ENCODE measurements around the gene MRO.
"Not testable (repeated sequence)": the region's sequence is repeated elsewhere in the genome, so short reads cannot be mapped to it uniquely, and the experiment has no call there.

Gene MRO

DNA sequence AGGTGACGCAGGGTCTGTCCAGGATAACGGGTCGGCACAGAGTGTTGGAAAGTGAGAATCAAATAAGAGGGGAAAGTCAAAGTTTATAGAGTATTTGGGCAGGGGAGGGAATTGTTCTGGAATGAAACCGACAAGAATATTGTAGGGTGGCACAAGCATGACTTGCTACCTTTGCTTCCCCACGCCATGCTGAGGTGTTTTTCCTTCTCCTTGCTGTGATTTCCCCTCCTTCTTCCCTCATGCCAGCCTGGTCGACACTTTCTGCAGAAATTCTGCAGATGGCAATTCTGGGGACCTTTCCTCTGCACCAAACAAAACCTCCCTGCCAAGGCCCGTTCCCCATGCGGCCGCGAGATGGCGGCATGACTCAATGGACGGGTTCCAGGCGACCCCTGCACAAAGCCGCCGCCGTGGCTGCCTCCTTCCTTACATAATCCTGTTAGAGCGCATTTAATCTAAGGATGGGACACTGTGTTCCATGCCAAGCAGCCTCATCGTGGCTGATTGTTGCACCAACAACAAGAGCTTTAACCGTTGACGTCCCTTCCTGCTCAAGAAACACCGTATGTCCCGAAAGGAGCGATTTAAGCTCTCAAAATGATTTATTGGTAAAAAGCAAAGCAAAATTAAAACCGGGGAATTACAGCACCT, at the start of gene MRO:
MRO (minus strand) TSS at position 289 of the 651 bp plus-strand sequence. CDS start 10,616 bp downstream, outside the sequence.
- Mint-ChIP-seq H3K36me3 (no peaks in the 10 kb centered on the region), H3K27me3 (peaks cover 8% of the 10 kb centered on the region), H3K4me1 (ENCODE audit: low read depth) (peaks cover 2% of the 10 kb centered on the region), H3K4me3 (no peak within 1 kb of the TSS), H3K27ac (no peak within 1 kb of the TSS), H3K9me3 (ENCODE audit: low read depth) (no peaks in the 10 kb centered on the region)

DNA sequence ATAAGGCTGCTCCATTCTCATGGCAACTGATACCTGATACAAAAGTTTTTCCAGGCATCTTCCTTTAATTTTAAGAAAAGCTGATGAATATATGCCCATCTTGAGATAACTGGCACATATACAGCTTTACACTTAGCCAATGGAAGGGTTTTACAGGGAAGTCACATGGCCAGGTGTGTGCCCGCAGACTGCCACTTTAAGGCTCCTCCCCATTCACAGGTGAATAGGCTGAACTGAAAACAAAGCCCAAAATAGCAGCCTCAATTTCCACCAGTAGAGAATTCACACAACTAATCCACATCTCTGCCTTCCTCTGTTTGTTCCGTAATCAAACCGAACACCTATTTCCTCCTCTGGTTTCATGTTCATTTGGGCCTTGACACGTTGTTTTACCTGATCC, 49.3 kb upstream of the MRO start:
- Mint-ChIP-seq H3K9me3 (ENCODE audit: low read depth) (no peaks in the 10 kb centered on the region), H3K4me1 (ENCODE audit: low read depth) (no peaks in the 10 kb centered on the region), H3K4me3 (no peak overlapping the region), H3K36me3 (no peaks in the 10 kb centered on the region), H3K27ac (no peak overlapping the region), H3K27me3 (peaks cover 4% of the 10 kb centered on the region)

DNA sequence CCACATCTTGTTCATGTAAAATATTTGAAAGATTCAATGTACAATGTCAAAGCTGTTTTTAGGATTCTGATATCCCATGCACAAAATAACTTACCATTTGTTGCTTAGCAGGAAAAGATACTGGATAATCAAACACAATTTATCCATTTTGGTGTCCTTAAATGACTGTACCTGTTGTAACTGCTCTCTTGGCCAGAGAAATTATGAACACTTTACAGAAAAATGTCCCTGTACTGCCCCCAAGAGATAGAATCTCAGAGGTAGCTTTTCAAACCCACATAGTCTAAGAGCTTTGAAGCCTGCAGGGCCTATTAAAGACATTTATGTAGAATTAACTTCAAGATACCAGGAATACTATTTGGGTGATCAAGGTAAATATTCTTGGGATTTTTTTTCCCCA, 46.9 kb upstream of the MRO start:
- Mint-ChIP-seq H3K4me1 (ENCODE audit: low read depth) (no peaks in the 10 kb centered on the region), H3K36me3 (no peaks in the 10 kb centered on the region), H3K27me3 (no peaks in the 10 kb centered on the region), H3K27ac (no peak overlapping the region), H3K4me3 (no peak overlapping the region), H3K9me3 (ENCODE audit: low read depth) (no peaks in the 10 kb centered on the region)

DNA sequence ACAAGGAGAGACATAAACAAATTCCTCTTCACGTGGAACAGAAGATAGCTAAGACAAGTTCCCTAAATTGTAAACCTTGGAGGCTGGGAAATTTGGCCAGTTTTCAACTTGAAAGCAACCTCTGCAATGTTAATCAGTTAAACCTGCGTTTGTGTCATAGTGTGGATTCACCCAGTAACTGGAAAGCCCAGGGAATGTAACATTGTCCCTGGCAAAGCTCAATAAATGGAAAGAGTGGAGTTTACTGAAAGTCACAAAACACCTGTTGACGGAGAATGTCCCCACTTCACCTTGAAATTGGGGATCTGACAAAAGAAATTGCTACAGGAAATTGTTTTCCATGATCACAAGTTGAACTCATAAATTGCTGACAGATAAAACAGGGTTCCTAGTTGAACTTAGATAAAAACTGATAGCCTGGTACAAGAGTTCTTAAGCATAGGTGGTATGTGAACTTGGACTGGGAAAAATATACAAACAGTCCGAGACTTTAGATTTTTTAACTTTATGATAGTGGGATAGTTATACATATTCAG, 44.1 kb upstream of the MRO start:
- Mint-ChIP-seq H3K9me3 (ENCODE audit: low read depth) (no peaks in the 10 kb centered on the region), H3K36me3 (no peaks in the 10 kb centered on the region), H3K27ac (no peak overlapping the region), H3K4me1 (ENCODE audit: low read depth) (no peaks in the 10 kb centered on the region), H3K4me3 (no peak overlapping the region), H3K27me3 (peaks cover 3% of the 10 kb centered on the region)

DNA sequence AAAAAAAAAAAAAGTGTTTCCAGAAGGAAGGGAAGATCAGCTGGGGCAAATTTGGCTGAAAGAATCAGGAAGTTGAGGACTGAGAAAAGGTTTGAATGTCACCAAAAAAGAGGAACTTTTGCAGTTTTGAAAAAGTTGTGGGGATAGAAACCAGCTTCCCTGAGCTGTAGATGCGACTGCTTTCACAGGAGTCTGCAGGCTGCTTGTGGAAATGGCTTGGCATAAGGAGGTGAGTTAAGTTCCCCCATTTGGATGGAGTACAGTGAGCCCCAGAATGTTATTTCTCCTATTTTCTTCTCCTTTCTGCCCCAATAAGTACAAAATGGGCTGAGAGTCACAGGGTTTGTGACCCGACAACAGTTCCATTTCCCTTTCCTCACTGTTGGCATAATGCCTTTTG, 42.6 kb upstream of the MRO start:
- H3K9me3 Mint-ChIP-seq (ENCODE audit: low read depth): no peaks in the 10 kb centered on the region
- no peaks in the 10 kb centered on the region for H3K36me3 Mint-ChIP-seq
- H3K27ac Mint-ChIP-seq: no peak overlapping the region
- H3K4me3 Mint-ChIP-seq: no peak overlapping the region
- no peaks in the 10 kb centered on the region for H3K4me1 Mint-ChIP-seq (ENCODE audit: low read depth)
- peaks cover 3% of the 10 kb centered on the region for H3K27me3 Mint-ChIP-seq

DNA sequence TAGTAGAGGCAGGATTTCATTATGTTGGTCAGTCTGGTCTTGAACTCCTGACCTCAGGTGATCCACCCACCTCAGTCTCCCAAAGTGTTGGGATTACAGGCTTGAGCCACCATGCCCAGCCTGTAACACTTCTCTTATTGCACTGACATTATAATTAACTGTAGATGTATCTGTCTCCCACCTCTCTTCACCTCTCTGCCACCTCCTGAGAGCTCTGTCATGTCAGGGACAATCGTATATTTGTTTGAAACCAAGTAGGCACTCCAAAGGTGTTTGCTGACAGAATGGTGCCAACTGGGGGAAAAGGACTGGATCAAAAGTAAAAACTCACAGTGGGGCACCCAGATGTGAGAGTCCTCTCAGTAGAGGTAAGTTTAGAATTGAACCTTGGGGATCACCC, 41.8 kb upstream of the MRO start:
- H3K27ac Mint-ChIP-seq: no peak overlapping the region
- H3K36me3 Mint-ChIP-seq: no peaks in the 10 kb centered on the region
- no peaks in the 10 kb centered on the region for H3K4me1 Mint-ChIP-seq (ENCODE audit: low read depth)
- H3K27me3 Mint-ChIP-seq: peaks cover 3% of the 10 kb centered on the region
- no peaks in the 10 kb centered on the region for H3K9me3 Mint-ChIP-seq (ENCODE audit: low read depth)
- no peak overlapping the region for H3K4me3 Mint-ChIP-seq

DNA sequence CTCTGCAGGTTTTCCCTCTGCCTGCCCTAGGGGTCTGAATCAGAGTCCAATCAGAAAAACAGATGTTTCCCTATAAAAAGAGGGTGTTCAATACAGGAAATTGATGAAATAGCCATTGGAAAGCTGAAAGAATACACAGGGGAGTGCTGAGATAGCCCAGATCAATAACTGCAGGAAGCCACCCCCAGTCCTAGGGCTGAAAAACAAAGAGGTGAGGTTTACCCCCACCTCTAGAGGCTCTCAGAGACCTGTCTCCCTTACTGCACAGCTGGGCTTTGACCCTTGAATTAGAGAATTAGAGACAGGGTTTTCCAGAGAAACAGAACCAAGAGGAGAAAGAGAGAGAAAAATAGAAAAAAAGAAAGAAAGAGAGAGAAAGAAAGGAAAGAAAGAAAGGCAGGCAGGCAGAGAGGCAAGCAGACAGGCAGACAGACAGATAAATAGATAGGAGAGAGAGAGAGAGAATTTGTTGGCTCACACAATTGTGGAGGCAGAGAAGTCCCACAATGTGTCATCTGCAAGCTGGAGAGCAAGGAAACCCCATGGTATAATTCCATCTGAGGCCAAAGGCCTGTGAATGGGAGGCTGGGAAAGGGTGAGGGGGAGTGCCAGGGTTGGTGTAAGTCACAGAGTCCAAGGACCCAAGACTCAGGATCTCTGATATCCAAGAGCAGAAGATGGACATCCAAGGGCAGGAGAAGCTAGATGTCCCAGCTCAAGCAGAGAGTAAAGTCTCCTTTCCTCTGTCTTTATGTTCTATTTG, 40.2 kb upstream of the MRO start:
- H3K4me1 Mint-ChIP-seq (ENCODE audit: low read depth): no peaks in the 10 kb centered on the region
- no peaks in the 10 kb centered on the region for H3K9me3 Mint-ChIP-seq (ENCODE audit: low read depth)
- H3K4me3 Mint-ChIP-seq: no peak overlapping the region
- no peaks in the 10 kb centered on the region for H3K36me3 Mint-ChIP-seq
- no peak overlapping the region for H3K27ac Mint-ChIP-seq
- peaks cover 3% of the 10 kb centered on the region for H3K27me3 Mint-ChIP-seq

DNA sequence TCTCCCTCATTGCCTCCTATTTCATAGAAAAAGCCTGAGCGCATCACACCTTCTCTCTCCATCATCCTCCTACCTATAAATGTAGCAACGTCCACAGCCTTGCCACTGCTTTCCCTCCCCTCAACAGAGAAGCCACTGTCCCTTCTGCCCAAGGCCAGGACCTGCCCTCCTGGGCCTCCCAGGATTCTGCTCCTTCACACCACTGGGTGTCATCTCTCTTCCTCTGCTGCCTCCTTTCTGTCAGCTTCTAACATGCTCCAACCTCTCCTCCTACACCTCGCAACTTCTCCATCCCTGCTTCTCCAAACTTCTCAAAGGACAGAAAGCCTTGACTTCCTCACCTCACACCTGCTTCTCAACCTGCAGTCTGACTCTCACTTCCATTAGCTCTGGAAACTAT, 37.9 kb upstream of the MRO start:
- Mint-ChIP-seq H3K27me3 (peaks cover 6% of the 10 kb centered on the region), H3K36me3 (peaks cover 7% of the 10 kb centered on the region), H3K4me3 (no peak overlapping the region), H3K27ac (no peak overlapping the region), H3K4me1 (ENCODE audit: low read depth) (no peaks in the 10 kb centered on the region), H3K9me3 (ENCODE audit: low read depth) (peaks cover 10% of the 10 kb centered on the region)

DNA sequence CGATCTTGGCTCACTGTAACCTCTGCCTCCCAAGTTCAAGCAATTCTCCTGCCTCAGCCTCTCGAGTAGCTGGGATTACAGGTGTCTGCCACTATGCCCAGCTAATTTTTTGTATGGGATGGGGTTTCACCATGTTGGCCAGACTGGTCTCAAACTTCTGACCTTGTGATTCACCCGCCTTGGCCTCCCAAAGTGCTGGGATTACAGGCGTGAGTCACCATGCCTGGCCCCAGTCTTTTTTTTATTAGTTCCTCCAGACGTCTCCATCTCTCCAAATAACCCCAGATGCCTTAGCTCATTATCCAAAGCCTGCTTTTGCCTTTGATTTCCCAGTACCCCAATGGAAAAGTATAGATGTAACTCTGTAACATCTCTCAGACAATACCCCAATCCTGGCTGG, 37.4 kb upstream of the MRO start:
- H3K4me3 Mint-ChIP-seq; H3K27me3 Mint-ChIP-seq; H3K27ac Mint-ChIP-seq; H3K4me1 Mint-ChIP-seq (ENCODE audit: low read depth); H3K36me3 Mint-ChIP-seq: not testable (repeated sequence)
- peaks cover 10% of the 10 kb centered on the region for H3K9me3 Mint-ChIP-seq (ENCODE audit: low read depth)

DNA sequence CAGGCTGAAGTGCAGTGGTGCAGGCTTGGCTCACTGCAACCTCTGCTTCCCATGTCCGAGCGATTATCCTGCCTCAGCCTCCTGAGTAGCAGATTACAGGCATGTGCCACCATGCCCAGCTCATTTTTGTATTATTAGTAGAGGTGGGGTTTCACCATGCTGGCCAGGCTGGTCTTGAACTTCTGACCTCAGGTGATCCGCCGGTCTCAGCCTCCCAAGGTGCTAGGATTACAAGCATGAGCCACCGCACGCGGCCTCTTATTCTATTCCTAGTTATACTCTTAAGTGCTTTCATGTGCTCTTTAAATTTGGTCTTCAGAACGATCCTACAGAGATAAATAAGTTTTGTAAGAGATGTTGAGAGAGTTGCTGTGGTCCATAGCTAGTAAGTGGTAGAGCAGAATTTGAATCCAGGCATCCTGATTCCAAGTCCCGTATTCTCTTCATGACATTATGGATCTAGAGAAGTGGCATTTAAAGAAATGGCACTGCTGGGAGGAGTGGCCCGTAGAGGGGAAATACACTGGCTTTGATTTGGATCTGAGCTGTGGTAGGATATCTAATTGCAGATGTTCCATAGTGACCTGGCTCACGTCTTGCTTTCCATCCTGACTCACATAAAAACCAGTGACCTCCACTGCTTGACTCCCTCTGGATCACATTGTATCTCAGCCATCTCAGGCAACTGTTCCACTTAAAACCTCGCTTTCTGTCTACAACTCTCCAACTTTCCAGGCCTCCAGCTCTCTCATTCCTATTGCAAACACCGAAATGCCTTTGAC, 36.4 kb upstream of the MRO start:
- H3K36me3 Mint-ChIP-seq: peaks cover 7% of the 10 kb centered on the region
- H3K4me1 Mint-ChIP-seq (ENCODE audit: low read depth): no peaks in the 10 kb centered on the region
- no peak overlapping the region for H3K27ac Mint-ChIP-seq

DNA sequence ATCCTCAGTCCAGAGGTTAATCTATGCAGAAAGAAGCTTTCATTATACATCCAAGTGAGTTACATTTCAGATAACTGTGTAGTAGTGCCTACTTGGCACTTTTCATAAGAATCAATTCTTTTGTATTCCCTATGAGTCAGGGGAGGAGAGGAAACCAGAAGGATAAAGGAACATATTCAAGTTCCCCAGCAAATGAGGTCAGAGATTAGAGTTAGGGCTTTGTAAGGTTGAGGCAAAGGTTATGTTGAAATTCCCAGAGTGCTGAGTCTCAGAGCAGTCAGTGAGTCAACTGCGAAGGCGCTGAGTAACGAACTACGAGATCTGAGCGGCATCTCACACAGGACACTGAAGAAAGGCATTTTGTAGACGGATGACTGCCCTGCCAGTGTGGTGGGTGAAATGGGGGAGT, 34.1 kb upstream of the MRO start:
- Mint-ChIP-seq H3K9me3 (ENCODE audit: low read depth) (peaks cover 10% of the 10 kb centered on the region), H3K4me1 (ENCODE audit: low read depth) (no peaks in the 10 kb centered on the region), H3K4me3 (no peak overlapping the region), H3K27ac (no peak overlapping the region), H3K36me3 (peaks cover 7% of the 10 kb centered on the region), H3K27me3 (peaks cover 3% of the 10 kb centered on the region)

More for the DNA sequence above, 36.4 kb upstream of the MRO start:
- Mint-ChIP-seq H3K4me3 (no peak overlapping the region), H3K27me3 (peaks cover 6% of the 10 kb centered on the region), H3K9me3 (ENCODE audit: low read depth) (peaks cover 10% of the 10 kb centered on the region)

DNA sequence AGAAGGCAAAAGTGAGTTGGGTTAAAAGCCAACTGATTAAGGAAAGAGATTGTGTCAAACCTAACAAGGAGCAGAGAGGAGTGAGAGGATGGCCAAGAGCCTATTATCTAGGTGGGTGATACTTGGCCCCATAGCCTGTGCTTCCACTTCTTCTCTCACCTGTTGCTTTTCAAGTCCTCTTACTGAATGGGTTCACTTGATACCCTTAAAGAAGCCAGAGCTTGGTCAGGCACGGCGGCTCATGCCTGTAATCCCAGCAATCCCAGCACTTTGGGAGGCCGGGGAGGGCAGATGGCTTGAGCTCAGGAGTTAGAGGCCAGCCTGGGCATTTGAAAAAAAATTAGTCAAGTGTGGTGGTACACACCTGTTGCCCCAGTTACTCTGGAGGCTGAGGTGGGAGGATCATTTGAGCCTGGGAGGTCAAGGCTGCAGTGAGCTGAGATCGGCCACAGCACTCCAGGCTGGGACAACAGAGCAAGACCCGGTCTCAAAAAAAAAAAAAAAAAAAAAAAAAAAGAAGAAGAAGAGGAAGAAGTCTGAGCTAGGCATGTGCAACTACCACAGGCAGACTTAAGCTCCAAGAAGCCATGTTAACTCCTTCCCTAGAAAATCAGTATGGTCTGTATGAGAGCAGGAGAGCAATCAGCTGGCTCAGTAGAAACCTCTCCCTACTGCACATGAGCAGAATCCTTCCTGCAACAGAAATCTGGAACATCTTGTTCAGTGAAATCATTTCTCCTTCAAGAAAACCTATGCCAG, 30.7 kb upstream of the MRO start:
- Mint-ChIP-seq H3K27ac (no peak overlapping the region), H3K4me1 (ENCODE audit: low read depth) (no peaks in the 10 kb centered on the region), H3K27me3 (peaks cover 3% of the 10 kb centered on the region), H3K9me3 (ENCODE audit: low read depth) (peaks cover 10% of the 10 kb centered on the region), H3K4me3 (no peak overlapping the region), H3K36me3 (peaks cover 7% of the 10 kb centered on the region)

DNA sequence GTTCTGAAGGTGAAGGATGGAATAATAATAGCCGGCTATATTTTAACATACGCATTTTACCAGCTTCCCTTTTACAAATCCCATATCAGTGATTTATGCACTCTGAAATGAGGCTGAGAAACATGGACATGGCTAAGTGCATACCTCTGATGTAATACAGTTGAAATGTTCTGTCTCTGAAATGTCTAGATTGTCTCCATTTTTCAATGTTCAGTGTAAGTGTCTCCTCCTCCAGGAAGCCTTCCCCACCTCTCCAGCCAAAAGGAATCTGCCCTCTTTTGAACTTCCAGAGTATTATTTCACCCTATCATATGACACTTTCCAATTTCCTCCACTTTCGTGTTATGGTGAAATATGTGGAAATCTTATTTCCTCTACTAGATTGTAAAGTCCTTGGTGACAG, 29.6 kb upstream of the MRO start:
- peaks cover 3% of the 10 kb centered on the region for H3K27me3 Mint-ChIP-seq

DNA sequence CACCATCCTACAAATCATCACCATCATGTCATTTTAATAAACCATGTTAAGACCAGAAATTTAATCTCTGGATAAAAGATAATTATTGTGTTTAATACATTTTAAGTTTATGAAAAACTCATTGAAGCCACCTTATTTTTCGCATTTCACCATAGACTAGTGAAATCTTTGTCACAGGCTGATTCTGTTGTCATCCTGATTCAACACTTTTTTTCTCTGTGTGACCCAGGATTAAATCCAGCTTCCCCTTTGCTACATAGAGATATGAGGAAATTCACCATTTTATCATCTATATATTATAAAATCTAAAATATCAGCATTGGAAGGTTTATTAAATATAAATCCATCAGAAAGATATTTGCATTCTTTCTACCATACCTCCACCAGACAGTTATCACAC, 29.2 kb upstream of the MRO start:
- Mint-ChIP-seq H3K9me3 (ENCODE audit: low read depth) (peaks cover 4% of the 10 kb centered on the region), H3K27ac (no peak overlapping the region), H3K4me3 (no peak overlapping the region), H3K4me1 (ENCODE audit: low read depth) (no peaks in the 10 kb centered on the region), H3K27me3 (peaks cover 3% of the 10 kb centered on the region), H3K36me3 (peaks cover 3% of the 10 kb centered on the region)

More for the DNA sequence above, 29.6 kb upstream of the MRO start:
- Mint-ChIP-seq H3K9me3 (ENCODE audit: low read depth) (peaks cover 8% of the 10 kb centered on the region), H3K27ac (no peak overlapping the region), H3K4me1 (ENCODE audit: low read depth) (no peaks in the 10 kb centered on the region), H3K36me3 (peaks cover 5% of the 10 kb centered on the region), H3K4me3 (no peak overlapping the region)
